ENCODE data around the gene SLC22A7.

Gene SLC22A7

GRCh38 chr6:43334466-43335095 is 36.5 kb downstream of the SLC22A7 start:
- TF ChIP-seq MAX (IDR thresholded peaks at IDR 0.05) (no peak), TEAD4 (IDR thresholded peaks at IDR 0.05) (0 out of 2 replicates have a peak, but pooled peaks have one; percentile 15), EGR1 (IDR thresholded peaks at IDR 0.05) (no peak), RAD21 (IDR thresholded peaks at IDR 0.05; ENCODE audit: low read depth) (peak; percentile 58), NFIC (IDR thresholded peaks at IDR 0.05) (peak; percentile 42), YY1 (IDR thresholded peaks at IDR 0.05; ENCODE audit: low read depth) (no peak), ZBTB7A (IDR thresholded peaks at IDR 0.05; ENCODE audit: low read depth) (no peak)

GRCh38 chr6:43335469-43335868 is 37.4 kb downstream of the SLC22A7 start:
- TF ChIP-seq TCF12 (IDR thresholded peaks at IDR 0.05; ENCODE audit: low read depth) (no peak), NFIC (IDR thresholded peaks at IDR 0.05) (no peak), RAD21 (IDR thresholded peaks at IDR 0.05; ENCODE audit: low read depth) (no peak), EGR1 (IDR thresholded peaks at IDR 0.05) (no peak), EP300 (IDR thresholded peaks at IDR 0.05; ENCODE audit: borderline replicate concordance) (no peak), CEBPB (IDR thresholded peaks at IDR 0.05) (no peak)

- no peak for TF ChIP-seq ZBTB7A (IDR thresholded peaks at IDR 0.05; ENCODE audit: low read depth)
- TF ChIP-seq NFIC (IDR thresholded peaks at IDR 0.05), result no peak
- TF ChIP-seq REST (IDR thresholded peaks at IDR 0.05; ENCODE audit: low read depth), result no peak
- TF ChIP-seq TCF12 (IDR thresholded peaks at IDR 0.05; ENCODE audit: low read depth), result no peak
- TF ChIP-seq CEBPB (IDR thresholded peaks at IDR 0.05), result no peak
- no peak for TF ChIP-seq TAF1 (IDR thresholded peaks at IDR 0.05; ENCODE audit: low read depth)
- no peak for TF ChIP-seq RAD21 (IDR thresholded peaks at IDR 0.05; ENCODE audit: low read depth)
- no peak for TF ChIP-seq CREB1 (IDR thresholded peaks at IDR 0.05; ENCODE audit: low read depth)
Observed at GRCh38 chr6:43336382-43336781, 38.3 kb downstream of the SLC22A7 start.

GRCh38 chr6:43338243-43338642 is 40.2 kb downstream of the SLC22A7 start:
- TF ChIP-seq TEAD4 (IDR thresholded peaks at IDR 0.05), result no peak
- TF ChIP-seq USF1 (IDR thresholded peaks at IDR 0.05), result no peak
- TF ChIP-seq TCF12 (IDR thresholded peaks at IDR 0.05; ENCODE audit: low read depth), result no peak
- TF ChIP-seq NFIC (IDR thresholded peaks at IDR 0.05), result no peak
- no peak for TF ChIP-seq CREB1 (IDR thresholded peaks at IDR 0.05; ENCODE audit: low read depth)
- TF ChIP-seq REST (IDR thresholded peaks at IDR 0.05; ENCODE audit: low read depth), result no peak
- no peak for TF ChIP-seq MAX (IDR thresholded peaks at IDR 0.05)
- no peak for TF ChIP-seq ZBTB7A (IDR thresholded peaks at IDR 0.05; ENCODE audit: low read depth)
- TF ChIP-seq EGR1 (IDR thresholded peaks at IDR 0.05), result no peak
- TF ChIP-seq EP300 (IDR thresholded peaks at IDR 0.05; ENCODE audit: borderline replicate concordance), result no peak
- no peak for TF ChIP-seq FOXM1 (IDR thresholded peaks at IDR 0.05; ENCODE audit: borderline replicate concordance, low read depth)
- no peak for TF ChIP-seq RAD21 (IDR thresholded peaks at IDR 0.05; ENCODE audit: low read depth)
- TF ChIP-seq TAF1 (IDR thresholded peaks at IDR 0.05; ENCODE audit: low read depth), result no peak
- TF ChIP-seq CEBPB (IDR thresholded peaks at IDR 0.05), result no peak
- TF ChIP-seq YY1 (IDR thresholded peaks at IDR 0.05; ENCODE audit: low read depth), result no peak

GRCh38 chr6:43339168-43339567 is 41.1 kb downstream of the SLC22A7 start:
- TF ChIP-seq TCF12 (IDR thresholded peaks at IDR 0.05; ENCODE audit: low read depth), result no peak

GRCh38 chr6:43347021-43347420 is 49.0 kb downstream of the SLC22A7 start:
- no peak for TF ChIP-seq RAD21 (IDR thresholded peaks at IDR 0.05; ENCODE audit: low read depth)
- no peak for TF ChIP-seq TEAD4 (IDR thresholded peaks at IDR 0.05)
- no peak for TF ChIP-seq MAX (IDR thresholded peaks at IDR 0.05)
- TF ChIP-seq YY1 (IDR thresholded peaks at IDR 0.05; ENCODE audit: low read depth), result no peak
- no peak for TF ChIP-seq TAF1 (IDR thresholded peaks at IDR 0.05; ENCODE audit: low read depth)
- TF ChIP-seq ZBTB7A (IDR thresholded peaks at IDR 0.05; ENCODE audit: low read depth), result no peak

GRCh38 chr6:43347444-43347843 is 49.4 kb downstream of the SLC22A7 start:
- TF ChIP-seq NFIC (IDR thresholded peaks at IDR 0.05) (no peak), TCF12 (IDR thresholded peaks at IDR 0.05; ENCODE audit: low read depth) (no peak), YY1 (IDR thresholded peaks at IDR 0.05; ENCODE audit: low read depth) (no peak), TAF1 (IDR thresholded peaks at IDR 0.05; ENCODE audit: low read depth) (no peak), EGR1 (IDR thresholded peaks at IDR 0.05) (no peak), FOXM1 (IDR thresholded peaks at IDR 0.05; ENCODE audit: borderline replicate concordance, low read depth) (no peak), USF1 (IDR thresholded peaks at IDR 0.05) (no peak)

Measured in Ishikawa (cell line).